Astrocyte (in vitro differentiated cells and primary cell): ENCODE results near the gene FNDC3B. TPM values are rescaled to one million over a fixed set of nuclear protein-coding genes. Genes with fewer than 3 reads are reported as not detected.

Experiments
- DNase-seq: peaks from one replicate; pipeline ENCODE4 v3.0.0-alpha.2; 2010; ENCODE audit warnings: low read depth
- FAIRE-seq: peaks from 2 replicates; lab custom pipeline; 2011; peaks lifted over from hg19 to GRCh38; lab: Jason Lieb, UNC
- H2AFZ ChIP-seq: 2 replicates; pipeline ENCODE4 v1.6.0; 2012; ENCODE audit warnings: low read depth, low read length, inconsistent platforms
- H3K27ac ChIP-seq: 2 replicates; pipeline ENCODE4 v1.5.1; 2011; ENCODE audit warnings: low read depth, low read length, inconsistent platforms
- H3K27me3 ChIP-seq: 2 replicates; pipeline ENCODE4 v1.6.0; 2011; ENCODE audit warnings: low read length, inconsistent platforms; ENCODE audit not compliant: insufficient read depth
- H3K36me3 ChIP-seq: 2 replicates; pipeline ENCODE4 v1.5.1; 2011; ENCODE audit warnings: low read length, inconsistent platforms; ENCODE audit not compliant: insufficient read depth
- H3K4me1 ChIP-seq: 2 replicates; pipeline ENCODE4 v1.5.1; 2011; ENCODE audit warnings: low read length, inconsistent platforms; ENCODE audit not compliant: insufficient read depth
- H3K4me2 ChIP-seq: 2 replicates; pipeline ENCODE4 v1.6.0; 2012; ENCODE audit warnings: low read length, inconsistent platforms
- H3K4me3 ChIP-seq: 2 replicates; pipeline ENCODE4 v1.5.1; 2011; ENCODE audit warnings: low read depth, mild to moderate bottlenecking, low read length, inconsistent platforms; ENCODE audit not compliant: insufficient read depth
- H3K79me2 ChIP-seq: 2 replicates; pipeline ENCODE4 v1.6.0; 2012; ENCODE audit warnings: mild to moderate bottlenecking, low read length, inconsistent platforms; ENCODE audit not compliant: insufficient read depth
- H3K9ac ChIP-seq: 2 replicates; pipeline ENCODE4 v1.6.0; 2012; ENCODE audit warnings: mild to moderate bottlenecking, low read length, inconsistent platforms
- H3K9me3 ChIP-seq: 2 replicates; pipeline ENCODE4 v1.5.1; 2012; ENCODE audit warnings: low read depth, mild to moderate bottlenecking, low read length, inconsistent platforms; ENCODE audit not compliant: insufficient read depth
- H4K20me1 ChIP-seq: 2 replicates; pipeline ENCODE4 v1.6.0; 2012; ENCODE audit warnings: low read length, inconsistent platforms; ENCODE audit not compliant: insufficient read depth
- H3K27ac Mint-ChIP-seq: one replicate; pipeline ENCODE4 v1.8.0; 2021; ENCODE audit warnings: mild to moderate bottlenecking, mixed read lengths; ENCODE audit not compliant: unreplicated experiment
- H3K27me3 Mint-ChIP-seq: one replicate; pipeline ENCODE4 v1.8.0; 2021; ENCODE audit warnings: low read depth, mixed read lengths; ENCODE audit not compliant: unreplicated experiment
- H3K36me3 Mint-ChIP-seq: one replicate; pipeline ENCODE4 v1.8.0; 2021; ENCODE audit warnings: low read depth, mixed read lengths; ENCODE audit not compliant: unreplicated experiment
- H3K4me1 Mint-ChIP-seq: one replicate; pipeline ENCODE4 v1.8.0; 2021; ENCODE audit warnings: low read depth, mixed read lengths; ENCODE audit not compliant: unreplicated experiment
- H3K4me3 Mint-ChIP-seq: one replicate; pipeline ENCODE4 v1.8.0; 2021; ENCODE audit warnings: mild to moderate bottlenecking, moderate library complexity, mixed read lengths; ENCODE audit not compliant: unreplicated experiment
- H3K9me3 Mint-ChIP-seq: one replicate; pipeline ENCODE4 v1.8.0; 2021; ENCODE audit warnings: mild to moderate bottlenecking, mixed read lengths; ENCODE audit not compliant: unreplicated experiment
- EZH2 ChIP-seq: IDR thresholded peaks from 2 replicates; pipeline ENCODE4 v1.6.1; 2012; ENCODE audit warnings: mild to moderate bottlenecking, low read length, inconsistent platforms; ENCODE audit not compliant: insufficient read depth
- total RNA-seq: library from RNA; stranded (reverse); gene quantifications from 2 replicates; pipeline ENCODE4 v1.2.1, GENCODE V29; 2021
- TF ChIP-seq, protein P1 (sequence below): IDR thresholded peaks from 2 replicates; pipeline ENCODE4 v1.5.1; 2011; ENCODE audit warnings: low read depth, mild to moderate bottlenecking, inconsistent platforms, low read length, moderate library complexity; ENCODE audit not compliant: insufficient read depth

The FNDC3B gene
- total RNA-seq, 1 donor from 2014 or later: 327 TPM

DNA sequence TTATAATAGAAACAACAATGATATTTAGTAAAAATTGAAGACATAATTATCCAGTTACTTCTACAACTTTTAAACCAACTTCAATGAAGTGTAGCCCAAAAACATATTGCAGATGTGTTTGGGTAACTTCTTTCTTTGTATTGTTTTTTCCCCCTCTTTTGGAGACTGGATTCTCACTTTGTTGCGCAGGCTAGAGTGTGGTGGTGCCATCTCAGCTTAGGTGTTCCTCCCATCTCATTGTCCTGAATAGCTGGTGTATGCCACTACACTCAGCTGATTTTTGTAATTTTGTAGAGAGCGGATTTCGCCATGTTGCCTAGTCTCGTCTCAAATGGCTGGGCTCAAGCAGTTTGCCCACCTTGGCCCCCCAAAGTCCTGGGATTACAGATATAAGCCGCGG, 148.1 kb downstream of the FNDC3B start:
- no peaks in the 10 kb centered on the region for H3K27me3 ChIP-seq
- Mint-ChIP-seq H3K27ac (no peak overlapping the region), H3K4me1 (peaks cover 39% of the 10 kb centered on the region), H3K4me3 (no peak overlapping the region), H3K27me3 (no peaks in the 10 kb centered on the region), H3K36me3 (peaks cover 5% of the 10 kb centered on the region), H3K9me3 (no peaks in the 10 kb centered on the region)
- DNase-seq: no peak
- no peak for FAIRE-seq
- H4K20me1 ChIP-seq: peaks cover 79% of the 10 kb centered on the region
- no peak overlapping the region for H3K4me2 ChIP-seq
- H3K4me1 ChIP-seq: peaks cover 3% of the 10 kb centered on the region
- H3K27ac ChIP-seq: no peak overlapping the region
- H3K36me3 ChIP-seq: peaks cover 9% of the 10 kb centered on the region
- H3K9me3 ChIP-seq: no peaks in the 10 kb centered on the region
- no peak overlapping the region for H3K4me3 ChIP-seq
- TF ChIP-seq EZH2: no peak
- TF ChIP-seq, protein P1, sequence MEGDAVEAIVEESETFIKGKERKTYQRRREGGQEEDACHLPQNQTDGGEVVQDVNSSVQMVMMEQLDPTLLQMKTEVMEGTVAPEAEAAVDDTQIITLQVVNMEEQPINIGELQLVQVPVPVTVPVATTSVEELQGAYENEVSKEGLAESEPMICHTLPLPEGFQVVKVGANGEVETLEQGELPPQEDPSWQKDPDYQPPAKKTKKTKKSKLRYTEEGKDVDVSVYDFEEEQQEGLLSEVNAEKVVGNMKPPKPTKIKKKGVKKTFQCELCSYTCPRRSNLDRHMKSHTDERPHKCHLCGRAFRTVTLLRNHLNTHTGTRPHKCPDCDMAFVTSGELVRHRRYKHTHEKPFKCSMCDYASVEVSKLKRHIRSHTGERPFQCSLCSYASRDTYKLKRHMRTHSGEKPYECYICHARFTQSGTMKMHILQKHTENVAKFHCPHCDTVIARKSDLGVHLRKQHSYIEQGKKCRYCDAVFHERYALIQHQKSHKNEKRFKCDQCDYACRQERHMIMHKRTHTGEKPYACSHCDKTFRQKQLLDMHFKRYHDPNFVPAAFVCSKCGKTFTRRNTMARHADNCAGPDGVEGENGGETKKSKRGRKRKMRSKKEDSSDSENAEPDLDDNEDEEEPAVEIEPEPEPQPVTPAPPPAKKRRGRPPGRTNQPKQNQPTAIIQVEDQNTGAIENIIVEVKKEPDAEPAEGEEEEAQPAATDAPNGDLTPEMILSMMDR: no peak
- no peak overlapping the region for H2AFZ ChIP-seq
- no peak overlapping the region for H3K9ac ChIP-seq
- peaks cover 93% of the 10 kb centered on the region for H3K79me2 ChIP-seq

DNA sequence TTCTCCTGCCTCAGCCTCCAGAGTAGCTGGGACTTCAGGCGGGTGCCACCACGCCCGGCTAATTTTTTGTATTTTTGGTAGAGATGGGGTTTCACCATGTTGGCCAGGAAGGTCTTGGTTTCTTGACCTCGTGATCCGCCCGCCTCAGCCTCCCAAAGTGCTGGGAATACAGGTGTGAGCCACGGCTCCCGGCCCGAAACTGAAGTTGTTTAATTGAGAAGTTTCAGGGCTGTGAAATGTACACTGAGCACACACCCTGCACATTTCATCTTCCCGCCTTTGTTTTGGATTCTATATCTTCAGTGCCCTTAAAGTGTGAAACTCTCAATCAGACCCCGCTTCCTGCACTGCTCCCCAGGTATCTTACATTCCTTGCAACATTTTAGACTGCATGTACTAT, 149.1 kb downstream of the FNDC3B start:
- TF ChIP-seq, protein P1: no peak
- no peak for TF ChIP-seq EZH2
- H4K20me1 ChIP-seq: peaks cover 75% of the 10 kb centered on the region

DNA sequence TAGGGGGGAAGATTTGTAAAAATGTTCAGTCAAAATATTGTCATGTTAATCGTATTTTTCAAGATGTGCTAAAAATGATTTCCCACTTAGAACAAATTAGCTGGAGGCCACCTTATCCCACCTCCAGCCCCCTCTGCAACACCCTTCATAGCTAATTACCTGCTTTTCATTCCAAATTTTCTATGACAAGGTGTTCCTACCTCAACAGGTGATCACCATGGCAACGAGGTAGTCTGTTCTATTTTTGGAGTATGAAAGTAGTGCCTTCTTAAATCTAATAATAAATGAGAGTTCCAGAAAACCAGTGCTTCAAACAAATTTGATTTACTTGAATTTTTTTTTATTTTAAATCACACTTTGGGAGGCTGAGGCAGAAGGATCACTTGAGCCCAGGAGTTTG, 149.8 kb downstream of the FNDC3B start:
- Histone ChIP-seq H3K27ac (no peak overlapping the region), H4K20me1 (peaks cover 73% of the 10 kb centered on the region), H3K36me3 (peaks cover 9% of the 10 kb centered on the region), H3K9me3 (no peaks in the 10 kb centered on the region), H3K79me2 (peaks cover 88% of the 10 kb centered on the region), H3K4me3 (no peak overlapping the region), H3K4me2 (no peak overlapping the region), H3K27me3 (no peaks in the 10 kb centered on the region), H3K4me1 (no peaks in the 10 kb centered on the region), H2AFZ (no peak overlapping the region), H3K9ac (no peak overlapping the region)
- no peak for FAIRE-seq
- peaks cover 26% of the 10 kb centered on the region for H3K4me1 Mint-ChIP-seq
- TF ChIP-seq EZH2: no peak
- TF ChIP-seq, protein P1: no peak
- DNase-seq: no peak
- no peak overlapping the region for H3K4me3 Mint-ChIP-seq
- no peaks in the 10 kb centered on the region for H3K27me3 Mint-ChIP-seq
- no peak overlapping the region for H3K27ac Mint-ChIP-seq
- H3K9me3 Mint-ChIP-seq: no peaks in the 10 kb centered on the region
- H3K36me3 Mint-ChIP-seq: peaks cover 11% of the 10 kb centered on the region

More for the DNA sequence above, 149.1 kb downstream of the FNDC3B start:
- H3K36me3 Mint-ChIP-seq: peaks cover 8% of the 10 kb centered on the region
- H3K9me3 Mint-ChIP-seq: no peaks in the 10 kb centered on the region
- FAIRE-seq (no peak), DNase-seq (no peak)
- H3K27ac Mint-ChIP-seq: no peak overlapping the region
- no peaks in the 10 kb centered on the region for H3K27me3 Mint-ChIP-seq
- Histone ChIP-seq H3K9me3 (no peaks in the 10 kb centered on the region), H3K4me1 (no peaks in the 10 kb centered on the region), H3K4me2 (no peak overlapping the region), H3K4me3 (no peak overlapping the region), H3K36me3 (peaks cover 9% of the 10 kb centered on the region), H3K9ac (no peak overlapping the region), H2AFZ (no peak overlapping the region), H3K79me2 (peaks cover 90% of the 10 kb centered on the region), H3K27ac (no peak overlapping the region), H3K27me3 (no peaks in the 10 kb centered on the region)
- H3K4me1 Mint-ChIP-seq: peaks cover 31% of the 10 kb centered on the region
- H3K4me3 Mint-ChIP-seq: peak overlapping the region; percentile 21
